Panc1 (cell line): ENCODE measurements around the gene CTSD. TPM values are rescaled to one million over a fixed set of nuclear protein-coding genes. Genes with fewer than 3 reads are reported as not detected.
A peak's percentile ranks its signal among the peaks of the same experiment; 100 is the strongest.

Experiments
- ATAC-seq: fragments of 200-7000 bp; cut with Tn5 transposase; 2 replicates; pipeline ENCODE4 v1.9.1; 2020; ENCODE audit warnings: mild to moderate bottlenecking, moderate library complexity
- BruUV-seq: library from RNA; stranded (reverse); fragments of 400-500 nt; replicated peaks from 2 replicates; lab custom pipeline; 2021; lab: Mats Ljungman, UMichigan
- CTCF ChIA-PET: fragments of 300-600 bp; sonication (Branson Sonifier 250); formaldehyde crosslinking; loops from one replicate; lab custom pipeline; 2022; ENCODE audit warnings: antibody characterized with exemption; lab: Charles Lee
- POLR2A ChIA-PET: fragments of 300-600 bp; sonication (Branson Sonifier 250); formaldehyde crosslinking; loops from one replicate; lab custom pipeline; 2022; ENCODE audit warnings: antibody characterized with exemption; lab: Charles Lee
- DNase-seq: peaks from one replicate; pipeline ENCODE4 v3.0.0-alpha.2; 2010; ENCODE audit warnings: low read depth, low spot score
- H3K27ac ChIP-seq: 2 replicates; pipeline ENCODE4 v1.5.1; 2011; ENCODE audit warnings: mild to moderate bottlenecking, low read length, inconsistent platforms
- H3K27me3 ChIP-seq: fragments of 200-500 bp; sonication (Bioruptor generic); 2 replicates; pipeline ENCODE4 v1.6.0; 2014; ENCODE audit warnings: low read length, inconsistent platforms; ENCODE audit not compliant: control insufficient read depth, insufficient read depth
- H3K36me3 ChIP-seq: fragments of 200-500 bp; sonication (Bioruptor generic); 2 replicates; pipeline ENCODE4 v1.5.1; 2014; ENCODE audit warnings: inconsistent platforms, mild to moderate bottlenecking, low read length, moderate library complexity; ENCODE audit not compliant: control insufficient read depth, insufficient read depth
- H3K4me1 ChIP-seq: 2 replicates; pipeline ENCODE4 v1.5.1; 2011; ENCODE audit warnings: inconsistent platforms, mild to moderate bottlenecking, low read length, moderate library complexity; ENCODE audit not compliant: control insufficient read depth, insufficient read depth
- H3K4me3 ChIP-seq, 2 experiments: 2 replicates each; pipeline ENCODE4 v1.5.1; 2011 to 2012; ENCODE audit warnings: low read depth in 2 of 2, low read length in 2 of 2, mild to moderate bottlenecking in 2 of 2, inconsistent platforms in 1 of 2, moderate library complexity in 1 of 2
- H3K9me3 ChIP-seq: fragments of 200-500 bp; sonication (Bioruptor generic); 2 replicates; pipeline ENCODE4 v1.5.1; 2014; ENCODE audit warnings: low read depth, mild to moderate bottlenecking, inconsistent platforms, low read length, moderate library complexity; ENCODE audit not compliant: control insufficient read depth, insufficient read depth
- POLR2AphosphoS5 ChIP-seq: IDR thresholded peaks from 2 replicates; pipeline ENCODE4 v1.6.1; 2012; ENCODE audit warnings: mild to moderate bottlenecking, low read depth, low read length, moderate library complexity
- SIN3A ChIP-seq: IDR thresholded peaks from 2 replicates; pipeline ENCODE4 v1.6.1; 2012; ENCODE audit warnings: low read depth, mild to moderate bottlenecking, low read length, moderate library complexity, borderline replicate concordance; ENCODE audit not compliant: insufficient read depth
- TCF7L2 ChIP-seq: IDR thresholded peaks from 2 replicates; pipeline ENCODE4 v1.6.1; 2011; ENCODE audit warnings: mild to moderate bottlenecking, low read depth, low read length, inconsistent platforms
- in situ Hi-C: cut with HindIII; loops from 2 replicates; pipeline ENCODE4 v1.10.0; 2016; ENCODE audit warnings: low sequenced_read_pairs, low pct_unique_long_range_greater_than_20kb
- intact Hi-C: fragments of 100-400 bp; cut with micrococcal nuclease; formaldehyde crosslinking; loops from one replicate; pipeline ENCODE4 v1.10.0; 2022; ENCODE audit not compliant: unreplicated experiment
- total RNA-seq: library from RNA; stranded (reverse); gene quantifications from one replicate; pipeline ENCODE4 v1.2.1, GENCODE V29; 2021; ENCODE audit not compliant: unreplicated experiment
- TF ChIP-seq, protein P1 (sequence below): fragments of 450-650 bp; IDR thresholded peaks from 2 replicates; pipeline ENCODE4 v1.5.1; 2017; ENCODE audit warnings: mild to moderate bottlenecking
- TF ChIP-seq, protein P2 (sequence below), 2 experiments: IDR thresholded peaks; 2 replicates each; pipeline ENCODE4 v1.6.1; 2011 to 2012; ENCODE audit warnings: low read depth in 2 of 2, control low read depth in 1 of 2, low read length in 1 of 2, mild to moderate bottlenecking in 1 of 2, moderate library complexity in 1 of 2; ENCODE audit not compliant: insufficient read depth in 1 of 2

Gene CTSD
- total RNA-seq, 1 experiment from 2014 or later: 1,813 TPM

DNA sequence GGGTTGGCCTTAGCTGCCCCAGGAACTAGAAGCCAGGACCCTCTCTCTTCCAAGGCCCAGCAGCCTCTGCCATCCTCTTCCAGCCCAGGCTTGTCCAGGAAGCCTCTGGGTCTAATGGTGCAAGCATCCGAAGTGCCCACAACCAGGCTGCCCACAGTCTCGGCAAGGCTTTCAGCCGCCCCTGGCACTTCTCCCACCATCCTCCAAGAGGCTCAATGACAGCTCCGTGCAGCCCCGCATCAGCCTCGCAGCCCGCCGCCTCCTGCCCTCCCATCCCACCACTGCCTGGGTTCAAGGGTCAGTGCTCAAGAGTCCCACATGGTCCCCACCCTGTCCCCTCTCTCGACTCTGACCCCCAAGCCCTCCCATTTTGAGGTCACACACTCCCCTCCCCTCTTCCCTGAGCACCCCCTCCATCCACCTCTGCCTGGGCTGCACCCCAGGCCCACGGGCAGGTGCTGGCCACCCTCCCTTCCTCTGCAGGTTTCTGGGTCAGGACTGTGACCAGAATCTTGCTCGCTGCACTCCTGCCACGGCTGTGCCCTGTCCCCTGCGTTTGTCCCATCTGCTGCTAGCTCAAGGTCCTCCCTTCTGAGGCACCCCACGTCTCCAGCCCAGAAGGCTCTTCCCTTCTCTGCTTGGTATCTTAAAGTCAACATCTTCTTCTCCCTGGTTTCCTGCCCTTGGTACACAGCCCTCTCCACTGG, 30.6 kb downstream of the CTSD start:
- peaks cover 5% of the 10 kb centered on the region; the same call in 1 of the 2 replicates for H3K27me3 ChIP-seq
- in situ Hi-C loops: no loop called here
- no peaks in the 10 kb centered on the region for H3K36me3 ChIP-seq
- POLR2A ChIA-PET: interaction anchor here (0.5 to 0.9 kb wide), 3 partner anchors 24 to 50 kb away, joined by 3 to 10 read pairs (median 3); no protein-coding TSS in a partner anchor
- CTCF ChIA-PET: interaction anchor here (0.6 kb wide), 1 partner anchor 16 kb away, joined by 7 read pairs; no protein-coding TSS in a partner anchor
- no peak for TF ChIP-seq TCF7L2
- no peak for TF ChIP-seq POLR2AphosphoS5
- no peaks in the 10 kb centered on the region for H3K4me1 ChIP-seq
- intact Hi-C loops: no loop called here
- H3K27ac ChIP-seq: no peak overlapping the region
- DNase-seq (no peak), ATAC-seq (peak; percentile 13)
- peaks cover 13% of the 10 kb centered on the region; the same call in 1 of the 2 replicates for H3K9me3 ChIP-seq
- no TSS peak for BruUV-seq
- no peak overlapping the region for H3K4me3 ChIP-seq

GRCh38 chr11:1732418-1733008, 31.2 kb downstream of the CTSD start:
- ChIA-PET CTCF (interaction anchor here (0.6 kb wide), 1 partner anchor 15 kb away, joined by 7 read pairs; no protein-coding TSS in a partner anchor), POLR2A (interaction anchor here (0.5 to 0.9 kb wide), 2 partner anchors 23 to 39 kb away, joined by 3 to 10 read pairs; no protein-coding TSS in a partner anchor)
- intact Hi-C loops (no loop called here), in situ Hi-C loops (no loop called here)
- Histone ChIP-seq H3K9me3 (peaks cover 7% of the 10 kb centered on the region; the same call in 1 of the 2 replicates), H3K4me3 (no peak overlapping the region), H3K4me1 (no peaks in the 10 kb centered on the region), H3K27ac (no peak overlapping the region), H3K27me3 (peaks cover 5% of the 10 kb centered on the region; the same call in 1 of the 2 replicates), H3K36me3 (no peaks in the 10 kb centered on the region)
- TF ChIP-seq, protein P1, sequence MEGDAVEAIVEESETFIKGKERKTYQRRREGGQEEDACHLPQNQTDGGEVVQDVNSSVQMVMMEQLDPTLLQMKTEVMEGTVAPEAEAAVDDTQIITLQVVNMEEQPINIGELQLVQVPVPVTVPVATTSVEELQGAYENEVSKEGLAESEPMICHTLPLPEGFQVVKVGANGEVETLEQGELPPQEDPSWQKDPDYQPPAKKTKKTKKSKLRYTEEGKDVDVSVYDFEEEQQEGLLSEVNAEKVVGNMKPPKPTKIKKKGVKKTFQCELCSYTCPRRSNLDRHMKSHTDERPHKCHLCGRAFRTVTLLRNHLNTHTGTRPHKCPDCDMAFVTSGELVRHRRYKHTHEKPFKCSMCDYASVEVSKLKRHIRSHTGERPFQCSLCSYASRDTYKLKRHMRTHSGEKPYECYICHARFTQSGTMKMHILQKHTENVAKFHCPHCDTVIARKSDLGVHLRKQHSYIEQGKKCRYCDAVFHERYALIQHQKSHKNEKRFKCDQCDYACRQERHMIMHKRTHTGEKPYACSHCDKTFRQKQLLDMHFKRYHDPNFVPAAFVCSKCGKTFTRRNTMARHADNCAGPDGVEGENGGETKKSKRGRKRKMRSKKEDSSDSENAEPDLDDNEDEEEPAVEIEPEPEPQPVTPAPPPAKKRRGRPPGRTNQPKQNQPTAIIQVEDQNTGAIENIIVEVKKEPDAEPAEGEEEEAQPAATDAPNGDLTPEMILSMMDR: no peak
- TF ChIP-seq, protein P2, sequence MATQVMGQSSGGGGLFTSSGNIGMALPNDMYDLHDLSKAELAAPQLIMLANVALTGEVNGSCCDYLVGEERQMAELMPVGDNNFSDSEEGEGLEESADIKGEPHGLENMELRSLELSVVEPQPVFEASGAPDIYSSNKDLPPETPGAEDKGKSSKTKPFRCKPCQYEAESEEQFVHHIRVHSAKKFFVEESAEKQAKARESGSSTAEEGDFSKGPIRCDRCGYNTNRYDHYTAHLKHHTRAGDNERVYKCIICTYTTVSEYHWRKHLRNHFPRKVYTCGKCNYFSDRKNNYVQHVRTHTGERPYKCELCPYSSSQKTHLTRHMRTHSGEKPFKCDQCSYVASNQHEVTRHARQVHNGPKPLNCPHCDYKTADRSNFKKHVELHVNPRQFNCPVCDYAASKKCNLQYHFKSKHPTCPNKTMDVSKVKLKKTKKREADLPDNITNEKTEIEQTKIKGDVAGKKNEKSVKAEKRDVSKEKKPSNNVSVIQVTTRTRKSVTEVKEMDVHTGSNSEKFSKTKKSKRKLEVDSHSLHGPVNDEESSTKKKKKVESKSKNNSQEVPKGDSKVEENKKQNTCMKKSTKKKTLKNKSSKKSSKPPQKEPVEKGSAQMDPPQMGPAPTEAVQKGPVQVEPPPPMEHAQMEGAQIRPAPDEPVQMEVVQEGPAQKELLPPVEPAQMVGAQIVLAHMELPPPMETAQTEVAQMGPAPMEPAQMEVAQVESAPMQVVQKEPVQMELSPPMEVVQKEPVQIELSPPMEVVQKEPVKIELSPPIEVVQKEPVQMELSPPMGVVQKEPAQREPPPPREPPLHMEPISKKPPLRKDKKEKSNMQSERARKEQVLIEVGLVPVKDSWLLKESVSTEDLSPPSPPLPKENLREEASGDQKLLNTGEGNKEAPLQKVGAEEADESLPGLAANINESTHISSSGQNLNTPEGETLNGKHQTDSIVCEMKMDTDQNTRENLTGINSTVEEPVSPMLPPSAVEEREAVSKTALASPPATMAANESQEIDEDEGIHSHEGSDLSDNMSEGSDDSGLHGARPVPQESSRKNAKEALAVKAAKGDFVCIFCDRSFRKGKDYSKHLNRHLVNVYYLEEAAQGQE (IDR thresholded peaks at IDR 0.05; ENCODE audit: insufficient read depth in 1 of 2, low read depth in 2 of 2, low read length in 1 of 2): no peak
- no peak for TF ChIP-seq TCF7L2
- no peak for TF ChIP-seq POLR2AphosphoS5
- TF ChIP-seq SIN3A: no peak
- DNase-seq: no peak
- peak; percentile 25; the same call in 1 of the 2 replicates for ATAC-seq
- no TSS peak for BruUV-seq
